Right ventricle myocardium superior (tissue), 1 donor: ENCODE results near the gene SIGLEC6. TPM values are rescaled to one million over a fixed set of nuclear protein-coding genes. Genes with fewer than 3 reads are reported as not detected.

Source experiments
- ATAC-seq: fragments of 200-7000 bp; cut with Tn5 transposase; one replicate; pipeline ENCODE4 v1.9.1; 2020; ENCODE audit warnings: mild to moderate bottlenecking; ENCODE audit not compliant: poor library complexity
- DNase-seq: peaks from one replicate; pipeline ENCODE4 v3.0.0-alpha.2; 2020
- intact Hi-C: fragments of 100-400 bp; cut with DNase I; formaldehyde crosslinking; loops from one replicate; pipeline ENCODE4 v1.11.2; 2022
- total RNA-seq: library from RNA; stranded (reverse); fragmentation: NEBNext Ultra II Directional; extraction: Animal tissue kit (Norgen Biotek cat#: 25700); gene quantifications from one replicate; pipeline ENCODE4 v1.2.1, GENCODE V29; 2021
- donor health status: DM: no; HTN: yes; CAD: no; lungs with severe emphysema.

The SIGLEC6 gene
- total RNA-seq, 1 donor from 2014 or later: 0.16 TPM

DNA sequence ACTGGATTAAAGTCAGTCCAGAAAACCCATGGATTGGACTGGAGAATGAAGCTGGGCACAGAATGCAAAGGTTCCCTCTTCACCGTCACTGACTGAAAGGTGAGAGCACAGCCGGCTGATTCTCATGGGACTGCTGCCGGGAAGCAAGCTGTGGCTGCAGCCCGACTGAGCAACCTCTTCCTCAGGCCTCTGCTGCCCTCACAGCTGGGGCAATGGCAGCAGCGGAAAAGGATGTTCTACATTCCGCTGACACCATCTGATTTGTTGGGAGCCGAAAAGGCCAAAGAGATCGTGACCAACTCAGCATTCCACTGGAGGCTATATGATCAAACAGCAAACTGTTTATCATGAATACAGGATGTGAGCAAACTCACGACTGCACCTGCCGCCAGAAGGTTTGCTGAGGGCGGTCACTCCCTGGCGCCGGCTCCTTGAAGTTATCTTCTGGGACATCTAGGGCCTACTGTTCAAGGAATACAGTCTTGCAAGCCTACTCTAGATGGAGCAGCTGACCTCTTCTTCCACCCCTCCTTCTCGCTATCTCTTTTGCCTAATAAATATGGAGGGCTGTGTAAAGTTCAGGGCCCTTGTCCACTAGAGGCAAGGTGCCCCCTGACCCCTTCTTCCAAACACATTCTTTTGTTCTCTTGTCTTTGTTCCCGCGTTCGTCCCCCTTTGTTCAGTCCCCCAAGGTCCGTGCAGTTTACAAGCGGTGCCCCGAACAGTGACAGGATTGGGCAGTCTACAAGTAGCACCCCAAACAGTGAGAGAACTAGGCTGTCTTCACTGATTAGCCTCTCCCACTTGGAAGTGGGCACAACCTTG lies 19.6 kb upstream of the SIGLEC6 start:
- DNase-seq (no peak), ATAC-seq (no peak)
- intact Hi-C loops: no loop called here

DNA sequence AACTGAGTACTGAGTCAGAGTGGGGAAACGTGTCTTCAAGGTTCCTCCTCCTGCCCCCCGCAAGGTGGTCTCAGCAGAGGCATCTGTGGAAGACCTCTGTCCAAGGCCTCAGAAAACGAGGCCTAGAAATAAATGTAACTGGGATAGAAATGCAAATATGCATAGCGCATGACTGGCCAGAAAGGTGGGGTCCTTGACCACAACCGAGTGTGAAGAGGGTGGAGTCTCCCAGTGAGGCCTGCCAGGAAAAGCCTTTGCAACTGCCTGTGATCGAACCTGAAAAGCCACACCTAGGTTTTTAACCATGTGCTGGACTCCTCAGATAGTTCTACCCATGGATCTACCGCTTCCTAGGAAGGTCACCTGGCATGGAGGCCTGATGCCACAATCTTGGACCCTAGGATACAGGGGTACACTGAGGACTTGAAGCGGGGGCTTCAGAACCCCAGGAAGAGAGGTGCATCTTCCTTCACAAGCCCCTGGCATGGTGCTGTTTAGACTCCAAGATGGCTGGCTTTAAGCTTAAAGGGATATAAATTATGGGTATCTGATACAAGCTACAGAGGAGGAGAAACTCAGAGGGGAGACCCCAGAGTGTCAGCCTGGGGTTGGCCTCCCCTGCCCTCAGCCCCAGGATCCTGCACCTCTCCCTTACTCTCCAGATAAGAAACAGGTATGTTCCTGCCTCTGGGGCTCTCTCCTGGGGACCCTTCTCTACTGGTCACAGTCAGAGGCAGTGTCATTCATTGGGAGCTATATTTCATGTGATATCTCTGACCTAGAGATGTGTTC lies 18.3 kb upstream of the SIGLEC6 start:
- DNase-seq (no peak), ATAC-seq (no peak)
- intact Hi-C loops: no loop called here

DNA sequence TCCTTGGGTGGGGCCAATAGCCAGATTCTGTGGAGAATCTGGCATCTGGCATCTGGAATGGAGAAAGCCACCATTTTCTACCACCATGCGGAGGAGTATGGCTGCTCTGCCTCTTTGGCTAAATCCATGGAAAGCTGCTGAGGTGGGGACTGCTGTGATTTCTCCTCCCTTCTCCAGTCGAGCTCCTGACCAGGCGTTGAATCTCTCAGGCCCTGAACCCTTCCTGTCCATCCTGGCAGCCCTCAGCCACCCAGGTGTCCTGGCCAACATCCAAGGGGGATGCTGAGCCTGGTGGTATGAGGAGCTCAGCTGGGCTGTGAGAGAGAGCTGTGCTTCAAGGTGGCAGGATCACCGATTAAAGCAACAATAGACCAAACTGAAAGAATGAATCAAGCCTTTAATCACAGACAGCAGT lies 17.4 kb upstream of the SIGLEC6 start:
- intact Hi-C loops: no loop called here
- no peak for ATAC-seq

DNA sequence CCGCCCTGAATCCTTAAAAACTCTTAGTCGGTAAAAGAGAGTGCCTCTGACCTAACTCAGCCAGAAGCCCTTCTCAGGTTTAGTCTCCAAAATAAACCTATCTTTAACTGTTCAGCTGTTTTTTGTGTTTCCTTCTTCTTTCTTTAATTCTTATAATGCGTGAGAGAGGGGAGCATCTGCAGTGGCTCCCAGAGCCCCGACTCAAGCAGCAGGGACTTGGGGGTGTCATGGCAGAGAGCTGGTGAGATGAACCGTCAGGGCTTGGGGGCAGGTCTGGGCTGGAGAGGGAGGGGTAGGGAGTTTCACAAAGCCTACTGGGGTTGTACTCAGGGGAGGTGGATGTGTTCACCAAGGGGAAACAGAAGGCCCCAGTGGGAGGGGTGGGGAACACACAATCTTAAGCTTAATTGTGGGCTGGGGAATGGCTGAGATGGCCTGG lies 16.8 kb upstream of the SIGLEC6 start:
- ATAC-seq (no peak), DNase-seq (no peak)
- intact Hi-C loops: no loop called here

More for the DNA sequence above, 17.4 kb upstream of the SIGLEC6 start:
- DNase-seq: no peak

DNA sequence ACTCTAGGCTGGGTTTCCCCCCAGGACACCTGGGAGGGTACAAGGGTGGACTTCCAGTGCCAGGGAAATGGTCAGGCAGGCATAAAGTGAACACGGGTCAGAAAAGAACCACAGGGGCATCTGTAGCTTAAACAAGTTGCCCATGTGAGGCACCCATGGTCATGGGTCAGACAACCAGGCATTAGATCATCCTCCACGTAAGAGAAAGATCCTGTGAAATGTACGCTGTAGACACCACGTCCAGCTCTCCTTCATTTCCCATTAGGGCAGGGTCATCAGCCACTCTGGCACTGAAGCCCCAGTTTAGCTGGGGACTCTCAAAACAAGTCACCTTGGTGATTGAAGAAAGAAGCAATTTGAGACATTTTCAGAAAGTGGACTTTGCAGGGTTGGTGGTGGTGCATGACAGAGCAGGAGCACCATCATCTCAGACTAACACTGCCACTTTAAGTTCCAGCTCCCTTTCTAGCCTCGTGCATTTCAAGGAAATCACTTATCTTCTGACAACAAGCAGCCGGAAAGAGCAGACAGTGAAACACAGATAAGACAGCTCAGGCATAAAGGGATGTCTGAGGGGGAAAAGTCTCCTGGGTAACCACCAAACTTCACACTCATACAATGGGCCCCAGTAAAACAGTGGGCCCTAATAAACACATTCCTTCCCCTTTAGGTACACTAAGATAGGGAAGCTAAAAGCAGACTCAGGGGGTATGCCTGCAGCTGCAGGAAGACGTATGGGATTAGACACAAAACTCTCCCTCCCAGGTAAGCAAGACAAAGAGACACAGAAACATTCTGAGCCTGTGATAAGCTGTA lies 16.1 kb upstream of the SIGLEC6 start:
- intact Hi-C loops: no loop called here
- ATAC-seq (no peak), DNase-seq (no peak)

DNA sequence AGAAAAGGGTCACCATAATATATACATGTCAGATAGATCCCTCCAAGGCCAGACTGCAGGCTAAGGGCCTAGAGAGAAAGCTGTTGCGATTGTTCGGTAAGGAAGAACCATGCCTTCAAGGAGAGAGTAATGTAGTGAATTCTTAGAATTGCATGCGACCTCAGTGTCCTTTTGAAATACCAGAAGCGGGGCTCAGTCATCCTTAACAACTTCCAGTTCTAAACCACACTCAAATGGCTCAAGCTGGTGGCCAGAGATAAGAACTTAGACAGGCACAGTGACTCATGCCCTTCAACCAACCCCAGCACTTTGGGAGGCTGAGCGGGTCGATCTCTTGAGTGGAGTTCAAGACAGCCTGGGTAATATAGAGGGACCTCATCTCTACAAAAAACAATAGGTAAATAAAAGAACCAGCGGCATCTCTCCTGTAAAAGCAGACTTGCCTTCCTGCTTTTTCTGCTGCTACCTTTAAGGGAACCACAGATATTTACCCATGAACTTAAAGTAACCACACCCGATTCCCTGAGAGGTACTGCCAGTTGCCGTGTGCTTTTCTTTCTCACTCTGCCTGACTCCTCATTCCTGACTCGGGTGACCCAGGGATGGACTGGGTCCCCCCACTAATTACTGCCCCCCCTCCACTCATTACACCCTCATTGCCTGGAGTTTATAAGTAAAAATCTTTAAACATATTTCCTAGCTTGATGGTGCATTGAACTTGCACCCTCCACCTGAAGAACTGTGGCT lies 15.4 kb upstream of the SIGLEC6 start:
- ATAC-seq: no peak

DNA sequence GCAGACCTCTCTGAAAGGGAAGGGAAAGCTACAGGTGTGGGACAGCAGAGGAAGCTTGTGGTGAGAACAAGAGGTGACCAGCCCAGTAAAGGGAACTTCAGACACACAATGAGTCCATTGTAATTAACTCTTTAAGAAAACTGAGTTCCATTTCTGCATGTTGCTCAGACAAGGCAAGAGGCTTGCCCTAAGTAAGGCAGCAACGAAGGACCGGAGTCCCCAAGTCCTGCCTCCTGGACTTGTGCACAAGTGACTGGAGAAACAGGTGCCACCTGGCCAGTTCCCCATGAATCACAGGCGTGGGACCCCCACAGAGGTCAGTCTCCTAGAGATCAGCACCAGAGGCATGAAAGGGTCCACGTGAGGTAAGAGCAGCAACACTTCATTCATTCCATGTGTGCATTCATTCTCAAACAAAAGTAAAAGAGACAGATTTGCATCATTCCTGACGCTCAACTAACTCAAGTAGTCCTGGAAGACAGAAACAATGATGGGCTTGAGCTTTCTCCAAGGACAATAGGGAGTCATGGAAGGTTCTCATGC lies 14.7 kb upstream of the SIGLEC6 start:
- ATAC-seq (no peak), DNase-seq (no peak)
- intact Hi-C loops: no loop called here

More for the DNA sequence above, 15.4 kb upstream of the SIGLEC6 start:
- intact Hi-C loops: no loop called here
- no peak for DNase-seq

DNA sequence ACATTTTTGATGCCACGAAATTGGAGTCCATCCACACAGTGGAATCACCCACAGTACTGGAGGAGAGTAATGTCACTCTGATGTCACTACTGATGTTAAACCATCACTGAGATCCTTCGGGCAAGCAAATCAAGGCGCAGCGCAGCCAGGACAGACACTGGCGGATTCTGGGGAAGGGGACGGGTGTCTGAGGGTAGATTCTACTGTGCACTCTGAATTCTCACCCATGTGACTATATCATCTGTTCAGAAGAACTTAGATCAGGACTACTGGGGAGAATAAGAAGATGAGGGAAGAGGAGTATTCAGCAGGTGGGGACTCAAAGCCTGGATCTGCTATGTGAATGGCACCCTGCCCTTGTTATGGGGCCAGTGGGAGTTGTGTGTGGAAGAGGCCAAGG lies 12.6 kb upstream of the SIGLEC6 start:
- no peak for DNase-seq
- no peak for ATAC-seq
- intact Hi-C loops: no loop called here

DNA sequence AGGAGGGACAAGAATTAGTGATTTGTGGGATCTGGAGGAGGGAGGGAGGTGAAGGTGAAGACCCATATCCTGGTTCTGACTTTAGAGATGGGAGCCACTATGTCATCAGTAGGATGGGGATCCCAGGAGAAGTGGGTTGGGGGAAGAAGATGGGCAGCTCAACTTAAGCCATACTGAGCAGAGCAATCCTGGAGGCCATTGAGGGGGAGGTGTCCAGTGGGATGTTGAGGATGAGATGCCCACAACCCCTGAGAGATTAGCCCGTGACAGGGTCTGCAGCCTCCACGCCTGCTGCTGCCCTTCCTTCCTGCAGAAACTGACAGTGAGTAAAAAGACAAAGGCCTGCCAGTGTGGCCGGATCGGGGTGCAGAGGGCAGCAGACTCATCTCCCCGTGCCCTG lies 11.2 kb upstream of the SIGLEC6 start:
- intact Hi-C loops: no loop called here
- DNase-seq: no peak
- no peak for ATAC-seq

DNA sequence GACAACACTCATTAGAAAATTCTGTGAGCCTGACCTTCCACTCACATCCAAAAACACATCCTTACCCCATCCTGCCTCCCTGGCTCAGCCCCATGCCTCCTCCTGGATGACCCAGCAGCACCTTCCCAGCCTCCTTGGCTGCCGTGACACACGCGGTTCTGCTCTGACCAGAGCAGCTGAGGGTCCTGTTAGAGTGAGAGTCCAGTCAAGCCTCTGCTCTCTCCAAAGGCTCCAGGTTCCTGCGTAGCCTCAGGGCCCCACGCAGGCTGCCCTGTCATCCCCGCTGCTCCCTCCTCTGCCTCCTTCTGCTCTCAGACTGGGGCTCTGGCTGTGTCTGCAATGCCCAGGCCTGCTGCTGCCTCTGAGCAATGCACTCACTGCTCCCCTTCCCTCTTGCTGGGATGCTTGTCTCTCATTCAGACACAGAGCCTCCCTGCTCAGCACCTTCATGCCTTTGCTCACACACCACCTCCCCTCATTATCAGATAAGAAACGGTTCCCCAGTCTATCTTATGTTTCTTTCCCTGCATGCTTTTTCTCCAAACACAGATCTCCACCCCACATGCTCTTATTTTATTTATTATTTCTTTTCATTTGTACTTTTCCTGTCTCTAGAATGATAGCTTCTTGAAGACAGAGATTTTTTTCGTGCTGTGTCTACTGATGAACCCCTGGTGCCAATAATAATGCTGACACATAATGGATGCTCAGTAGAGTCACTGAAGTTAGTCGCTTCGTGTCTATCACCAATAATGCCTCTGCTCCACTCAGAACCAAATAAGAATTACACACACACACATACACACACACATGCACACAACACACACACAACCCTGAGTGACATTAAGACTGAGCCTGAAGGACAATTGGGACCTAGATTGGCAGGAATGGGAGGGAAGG lies 10.2 kb upstream of the SIGLEC6 start:
- ATAC-seq: no peak
- no peak for DNase-seq
- intact Hi-C loops: no loop called here

DNA sequence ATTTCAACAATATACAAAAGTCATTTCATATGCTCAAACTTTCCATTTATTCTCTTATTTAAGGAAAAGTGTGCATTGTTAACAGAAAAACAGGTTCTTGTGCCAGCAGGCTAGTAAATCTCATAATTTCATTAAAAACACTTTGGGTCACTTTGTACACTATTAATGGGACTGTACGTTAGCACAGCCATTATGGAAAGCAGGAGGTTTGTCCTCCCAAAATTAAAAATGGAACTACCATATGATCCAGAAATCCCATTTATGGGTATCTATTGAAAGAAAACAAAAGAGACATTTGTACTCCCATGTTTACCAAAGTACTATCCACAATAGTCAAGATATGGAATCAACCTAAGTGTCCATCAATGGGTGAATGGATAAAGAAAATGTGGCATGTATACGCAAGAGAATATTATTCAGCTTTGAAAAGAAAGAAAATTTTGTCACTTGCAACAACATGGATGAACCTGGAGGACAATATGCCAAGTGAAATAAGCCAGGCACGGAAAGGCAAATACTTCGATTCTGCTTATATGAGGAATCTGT lies 8.4 kb upstream of the SIGLEC6 start:
- DNase-seq (no peak), ATAC-seq (no peak)
- intact Hi-C loops: no loop called here

DNA sequence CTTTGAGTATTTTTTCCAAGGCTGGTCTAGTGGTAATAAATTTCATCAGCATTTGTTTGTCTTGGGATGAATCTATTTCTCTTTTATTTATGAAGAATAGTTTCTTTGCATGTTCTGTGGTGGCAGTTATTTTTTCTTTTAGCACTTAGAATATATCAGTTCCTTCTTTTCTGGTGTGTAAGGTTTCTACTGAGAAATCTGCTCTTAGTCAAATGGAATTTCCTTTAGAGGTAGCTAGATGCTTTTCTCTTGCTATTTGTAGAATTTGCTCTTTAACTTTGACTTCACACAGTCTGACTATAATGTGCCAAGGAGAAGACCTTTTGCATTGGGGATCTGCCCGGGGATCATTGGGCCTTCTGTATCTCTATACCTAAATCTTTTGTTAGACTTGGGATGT lies 4.1 kb upstream of the SIGLEC6 start:
- intact Hi-C loops: no loop called here
- DNase-seq: no peak
- no peak for ATAC-seq

DNA sequence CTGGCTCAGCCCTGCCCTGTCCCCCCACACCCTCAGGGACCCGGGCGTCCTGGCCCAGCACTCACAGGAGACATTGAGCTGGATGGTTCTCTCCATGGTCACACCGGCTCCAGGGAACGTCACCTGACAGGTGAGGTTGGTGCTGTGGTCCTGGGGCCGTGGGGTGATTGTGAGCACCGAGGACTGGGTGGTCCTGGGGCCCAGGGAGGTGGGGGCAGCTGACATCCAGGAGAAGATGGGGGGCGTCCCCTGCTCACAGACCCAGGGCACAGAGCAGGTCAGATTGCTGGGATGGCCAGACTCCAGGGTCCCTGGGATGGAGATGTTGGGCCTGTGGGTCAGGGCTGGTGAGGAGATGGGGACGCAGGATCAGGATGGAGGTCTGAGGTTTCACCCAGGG lies 854 bp downstream of the SIGLEC6 start:
- ATAC-seq (no peak), DNase-seq (no peak)
- intact Hi-C loops: no loop called here

DNA sequence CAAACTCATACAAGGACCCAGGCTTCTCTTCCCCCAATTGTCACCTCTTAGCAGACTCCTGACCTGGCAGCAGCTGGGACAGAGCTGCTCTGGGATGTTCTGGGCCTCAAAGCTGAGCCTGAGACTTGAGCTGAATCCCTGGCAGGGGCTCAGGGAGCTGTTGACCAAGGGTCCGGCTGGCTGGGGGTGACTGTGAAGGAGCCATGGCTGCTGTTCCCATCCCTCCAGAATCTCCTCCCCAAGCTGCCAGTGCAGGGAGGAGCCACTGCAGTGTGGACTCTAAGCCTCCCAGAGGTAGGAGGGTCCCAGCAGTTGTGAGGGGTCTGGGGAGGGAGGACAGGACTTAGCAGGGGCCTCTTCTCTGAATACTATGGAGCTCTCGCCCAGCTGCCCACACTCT lies 2.2 kb downstream of the SIGLEC6 start:
- DNase-seq (no peak), ATAC-seq (no peak)
- intact Hi-C loops: no loop called here

DNA sequence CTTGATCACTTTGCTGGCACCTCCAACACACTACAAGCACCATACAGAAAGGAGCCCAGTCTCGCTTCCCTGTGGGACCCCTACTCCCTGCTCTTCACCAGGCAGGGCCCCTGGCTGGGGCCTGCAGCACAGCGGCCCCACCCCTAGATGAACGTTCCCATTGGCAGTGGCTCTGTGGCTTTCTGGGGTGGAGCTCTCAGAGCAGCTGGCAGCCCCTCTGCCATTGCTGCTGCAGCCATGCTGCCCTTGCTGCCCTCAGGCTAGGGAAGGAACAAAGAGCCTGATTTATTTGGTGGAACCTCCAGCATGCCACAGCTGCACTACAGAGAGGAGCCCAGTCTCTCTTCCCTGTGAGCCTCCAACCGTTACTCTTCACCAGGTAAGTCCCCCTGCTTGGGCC lies 5.8 kb downstream of the SIGLEC6 start:
- intact Hi-C loops: no loop called here
- ATAC-seq (no peak), DNase-seq (no peak)

DNA sequence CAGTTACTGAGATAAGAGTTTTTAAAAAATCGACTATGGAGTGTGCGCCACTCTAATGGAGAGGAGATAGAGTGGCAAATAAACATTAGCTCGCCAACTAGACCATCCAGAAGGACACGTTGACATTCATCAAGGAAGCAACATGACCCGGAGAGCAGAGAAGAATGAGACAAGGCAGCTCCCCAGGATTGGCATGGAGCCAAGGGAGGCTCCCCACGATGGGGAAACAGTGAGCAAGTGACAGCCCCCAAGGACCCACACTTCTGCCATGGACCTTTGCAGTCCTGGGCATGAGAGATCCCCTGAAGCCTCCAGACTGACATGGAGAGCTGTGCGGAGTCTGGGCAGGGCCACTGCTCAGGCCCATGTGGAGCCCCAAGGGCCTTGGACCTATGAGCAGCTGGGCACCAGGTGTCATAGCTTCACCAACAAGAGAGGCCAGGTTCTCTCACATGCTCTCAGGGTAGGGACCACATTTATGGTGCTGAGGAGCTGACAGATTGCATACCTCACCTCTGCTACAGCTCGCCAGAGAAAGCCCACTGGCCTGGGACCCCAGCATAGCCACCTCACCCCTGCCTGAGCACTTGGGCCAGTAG lies 6.7 kb downstream of the SIGLEC6 start:
- intact Hi-C loops: no loop called here
- ATAC-seq (no peak), DNase-seq (no peak)

DNA sequence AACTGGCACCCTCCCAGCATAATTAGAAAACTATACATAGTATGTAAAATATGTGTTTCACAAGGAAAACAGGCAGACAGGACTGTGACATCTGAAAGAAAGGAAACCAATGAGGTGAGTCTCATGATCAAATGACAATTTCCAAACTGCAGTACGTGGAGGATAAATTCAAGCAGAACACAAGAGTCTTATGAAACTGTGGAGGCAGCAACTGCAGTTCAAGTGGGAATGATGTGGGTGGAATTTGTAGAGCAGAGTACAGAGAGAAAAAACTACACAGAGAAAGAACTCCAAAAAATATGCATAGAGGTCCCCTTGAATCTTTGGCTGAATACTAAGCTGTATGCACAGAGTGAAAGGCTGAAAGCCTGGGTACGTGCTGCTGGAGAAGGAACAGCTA lies 9.7 kb downstream of the SIGLEC6 start:
- DNase-seq: no peak
- no peak for ATAC-seq
- intact Hi-C loops: no loop called here
